ENCODE data around the gene ACKR2.

The ACKR2 gene

DNA sequence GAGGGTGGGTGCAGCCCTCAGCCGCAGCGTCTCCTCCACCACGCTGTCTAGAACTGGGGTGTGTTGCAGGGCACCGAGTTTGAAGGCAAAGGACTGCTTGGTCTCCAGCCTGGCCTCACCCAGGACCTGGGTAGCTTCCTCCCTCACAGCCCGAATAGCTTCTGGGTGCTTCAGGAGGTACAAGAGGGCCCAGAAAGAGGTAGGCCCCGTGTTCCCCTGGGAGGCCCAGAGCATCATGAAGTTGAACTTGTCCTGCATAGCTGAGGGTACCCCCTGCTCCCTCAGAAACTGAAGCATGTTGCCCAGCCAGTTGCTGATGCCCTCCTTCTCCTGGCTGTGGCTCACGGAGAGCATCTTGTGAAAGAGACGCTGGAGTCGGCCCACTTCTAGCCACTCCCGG, 65.5 kb downstream of the ACKR2 start:
- Histone ChIP-seq H3K36me3 (ENCODE audit: control insufficient read depth in 1 of 2, insufficient read depth in 2 of 2, low read length in 2 of 2) (peaks cover 0 to under 1% of the 10 kb centered on the region in 2 experiments), H3K4me3 (ENCODE audit: low read depth, low read length) (peak overlapping the region; percentile 11), H3K9ac (ENCODE audit: low read length) (no peak overlapping the region), H3K4me2 (ENCODE audit: low read length) (no peak overlapping the region), H2BK120ac (ENCODE audit: insufficient read depth, low read length, poor library complexity) (no peak overlapping the region), H3K18ac (ENCODE audit: low read length) (no peak overlapping the region), H3K27me3 (ENCODE audit: insufficient read depth, low read length) (no peaks in the 10 kb centered on the region), H3K14ac (ENCODE audit: low read length) (no peak overlapping the region), H3K23ac (ENCODE audit: low read length) (no peak overlapping the region), H3K79me1 (ENCODE audit: low read length) (no peaks in the 10 kb centered on the region), H2AFZ (ENCODE audit: insufficient read depth, low read length, poor library complexity) (no peak overlapping the region), H3K79me2 (ENCODE audit: control insufficient read depth, insufficient read depth, low read length, poor library complexity) (no peaks in the 10 kb centered on the region), H2AK5ac (ENCODE audit: low read length) (no peak overlapping the region), H4K8ac (ENCODE audit: low read depth, low read length) (no peak overlapping the region), H2BK12ac (ENCODE audit: low read length) (no peak overlapping the region), H2BK5ac (ENCODE audit: low read depth, low read length, poor library complexity) (no peak overlapping the region), H4K12ac (ENCODE audit: low read depth, low read length) (no peak overlapping the region), H3K4ac (ENCODE audit: low read depth, low read length) (no peak overlapping the region), H3K9me3 (ENCODE audit: insufficient read depth, low read depth, low read length) (no peaks in the 10 kb centered on the region), H4K91ac (ENCODE audit: low read depth, low read length) (no peak overlapping the region), H3K27ac (ENCODE audit: low read depth, low read length) (no peak overlapping the region), H3K4me1 (ENCODE audit: control insufficient read depth in 1 of 2, insufficient read depth in 2 of 2, low read length in 2 of 2) (no peaks in the 10 kb centered on the region)
- DNase-seq = no peak
- WGBS (ENCODE audit: extremely low coverage, insufficient coverage, insufficient read length) = no CpG with 5 or more reads among the region's 10 CpGs

DNA sequence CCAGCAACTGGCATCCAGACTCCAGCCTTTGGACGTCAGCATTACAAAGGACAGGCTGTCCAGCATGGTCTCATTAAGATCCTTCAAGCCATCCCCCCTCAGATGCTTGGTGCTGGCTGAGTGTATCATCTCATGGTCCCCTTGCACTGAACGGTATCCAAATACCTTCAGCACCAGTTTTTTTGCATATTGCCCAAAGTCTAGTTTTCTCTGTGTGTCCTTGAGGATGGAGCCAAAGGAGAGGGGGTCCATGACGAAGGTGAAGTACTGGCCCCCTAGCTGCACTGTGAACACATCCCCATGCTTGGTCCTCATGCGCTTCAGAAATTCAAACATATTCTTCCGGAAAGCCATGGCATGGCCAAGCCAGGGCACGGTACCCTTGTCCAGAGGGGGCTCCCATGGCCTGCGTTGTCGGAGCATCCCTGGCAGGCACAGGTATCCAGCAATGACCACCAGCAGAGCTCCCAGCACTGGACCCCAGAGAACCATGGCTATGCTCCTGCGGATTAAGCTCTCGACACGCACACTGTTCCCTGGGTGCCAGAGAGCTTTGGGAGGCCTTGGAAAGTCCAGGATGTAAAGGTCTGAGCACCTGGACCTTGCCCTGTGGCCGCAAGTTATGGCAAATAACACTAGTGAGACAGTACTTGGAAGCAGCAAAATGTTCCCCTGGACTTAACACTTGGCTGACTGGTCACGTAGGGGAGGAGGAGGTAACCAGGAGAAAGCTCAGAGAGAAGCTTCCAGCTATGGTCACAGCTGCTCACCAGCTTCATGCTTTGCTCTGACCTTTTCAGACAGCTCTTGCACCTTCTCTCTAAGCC, 66.3 kb downstream of the ACKR2 start, which contains the start of gene CYP8B1:
Gene CYP8B1, minus strand, starts transcription at position 555 of the 827 bp plus-strand sequence. Its CDS starts 63 bp downstream, at position 492.
- Histone ChIP-seq H2AK5ac (ENCODE audit: low read length) (no peak within 1 kb of the TSS), H3K23ac (ENCODE audit: low read length) (no peak within 1 kb of the TSS), H3K9ac (ENCODE audit: low read length) (no peak within 1 kb of the TSS), H3K18ac (ENCODE audit: low read length) (no peak within 1 kb of the TSS), H3K9me3 (ENCODE audit: insufficient read depth, low read depth, low read length) (no peaks in the 10 kb centered on the region), H3K27ac (ENCODE audit: low read depth, low read length) (no peak within 1 kb of the TSS), H3K36me3 (ENCODE audit: control insufficient read depth in 1 of 2, insufficient read depth in 2 of 2, low read length in 2 of 2) (no peaks in the 10 kb centered on the region), H2AFZ (ENCODE audit: insufficient read depth, low read length, poor library complexity) (no peak within 1 kb of the TSS), H2BK5ac (ENCODE audit: low read depth, low read length, poor library complexity) (no peak within 1 kb of the TSS), H3K4ac (ENCODE audit: low read depth, low read length) (no peak within 1 kb of the TSS), H3K14ac (ENCODE audit: low read length) (no peak within 1 kb of the TSS), H3K79me1 (ENCODE audit: low read length) (peaks cover 1% of the 10 kb centered on the region), H4K12ac (ENCODE audit: low read depth, low read length) (no peak within 1 kb of the TSS), H3K4me3 (ENCODE audit: low read depth, low read length) (no peak within 1 kb of the TSS), H3K4me2 (ENCODE audit: low read length) (no peak within 1 kb of the TSS), H3K27me3 (ENCODE audit: insufficient read depth, low read length) (no peaks in the 10 kb centered on the region), H4K8ac (ENCODE audit: low read depth, low read length) (no peak within 1 kb of the TSS), H3K4me1 (ENCODE audit: control insufficient read depth in 1 of 2, insufficient read depth in 2 of 2, low read length in 2 of 2) (peaks cover 3% of the 10 kb centered on the region in 2 experiments), H3K79me2 (ENCODE audit: control insufficient read depth, insufficient read depth, low read length, poor library complexity) (peaks cover under 1% of the 10 kb centered on the region), H4K91ac (ENCODE audit: low read depth, low read length) (no peak within 1 kb of the TSS), H2BK12ac (ENCODE audit: low read length) (no peak within 1 kb of the TSS), H2BK120ac (ENCODE audit: insufficient read depth, low read length, poor library complexity) (no peak within 1 kb of the TSS)
- WGBS (ENCODE audit: extremely low coverage, insufficient coverage, insufficient read length) = no CpG with 5 or more reads among the region's 13 CpGs
- no peak for DNase-seq

DNA sequence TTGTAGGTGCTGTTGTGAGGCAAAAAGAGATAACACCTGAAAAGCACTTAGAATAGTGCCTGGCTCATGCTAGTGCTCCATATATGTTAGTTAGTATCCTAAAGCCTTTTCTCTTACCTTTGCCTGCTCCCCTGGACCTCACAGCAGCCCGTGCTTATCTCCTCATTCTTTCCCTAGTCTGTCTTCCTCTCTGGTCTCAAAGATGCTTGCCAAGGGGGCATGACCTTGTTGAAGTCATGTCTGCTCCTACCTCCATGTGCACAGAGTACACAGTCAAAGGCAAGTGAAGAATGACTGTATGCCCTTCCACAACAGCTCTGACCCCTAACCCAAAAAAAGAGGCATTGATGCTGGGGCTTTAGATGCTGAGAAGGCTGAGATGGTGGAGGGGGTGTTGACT, 67.2 kb downstream of the ACKR2 start:
- H2BK12ac ChIP-seq (ENCODE audit: low read length) = no peak overlapping the region
- H3K9ac ChIP-seq (ENCODE audit: low read length) = no peak overlapping the region
- no peaks in the 10 kb centered on the region for H3K9me3 ChIP-seq (ENCODE audit: insufficient read depth, low read depth, low read length)
- no peak overlapping the region for H3K23ac ChIP-seq (ENCODE audit: low read length)
- no peak overlapping the region for H4K12ac ChIP-seq (ENCODE audit: low read depth, low read length)
- no peak overlapping the region for H3K14ac ChIP-seq (ENCODE audit: low read length)
- no peak for DNase-seq
- H4K91ac ChIP-seq (ENCODE audit: low read depth, low read length) = no peak overlapping the region
- no peak overlapping the region for H3K18ac ChIP-seq (ENCODE audit: low read length)
- no peak overlapping the region for H2AFZ ChIP-seq (ENCODE audit: insufficient read depth, low read length, poor library complexity)
- H3K27me3 ChIP-seq (ENCODE audit: insufficient read depth, low read length) = no peaks in the 10 kb centered on the region
- peaks cover 6% of the 10 kb centered on the region for H3K79me2 ChIP-seq (ENCODE audit: control insufficient read depth, insufficient read depth, low read length, poor library complexity)
- H2AK5ac ChIP-seq (ENCODE audit: low read length) = no peak overlapping the region
- no peaks in the 10 kb centered on the region for H3K36me3 ChIP-seq (ENCODE audit: control insufficient read depth in 1 of 2, insufficient read depth in 2 of 2, low read length in 2 of 2)
- no CpG with 5 or more reads among the region's 1 CpG for WGBS (ENCODE audit: extremely low coverage, insufficient coverage, insufficient read length)
- H2BK5ac ChIP-seq (ENCODE audit: low read depth, low read length, poor library complexity) = no peak overlapping the region
- no peak overlapping the region for H3K4me2 ChIP-seq (ENCODE audit: low read length)
- no peak overlapping the region for H4K8ac ChIP-seq (ENCODE audit: low read depth, low read length)
- H2BK120ac ChIP-seq (ENCODE audit: insufficient read depth, low read length, poor library complexity) = no peak overlapping the region
- no peak overlapping the region for H3K27ac ChIP-seq (ENCODE audit: low read depth, low read length)
- no peak overlapping the region for H3K4ac ChIP-seq (ENCODE audit: low read depth, low read length)
- peaks cover 5 to 8% of the 10 kb centered on the region in 2 experiments for H3K4me1 ChIP-seq (ENCODE audit: control insufficient read depth in 1 of 2, insufficient read depth in 2 of 2, low read length in 2 of 2)
- no peak overlapping the region for H3K4me3 ChIP-seq (ENCODE audit: low read depth, low read length)
- peaks cover 6% of the 10 kb centered on the region for H3K79me1 ChIP-seq (ENCODE audit: low read length)

DNA sequence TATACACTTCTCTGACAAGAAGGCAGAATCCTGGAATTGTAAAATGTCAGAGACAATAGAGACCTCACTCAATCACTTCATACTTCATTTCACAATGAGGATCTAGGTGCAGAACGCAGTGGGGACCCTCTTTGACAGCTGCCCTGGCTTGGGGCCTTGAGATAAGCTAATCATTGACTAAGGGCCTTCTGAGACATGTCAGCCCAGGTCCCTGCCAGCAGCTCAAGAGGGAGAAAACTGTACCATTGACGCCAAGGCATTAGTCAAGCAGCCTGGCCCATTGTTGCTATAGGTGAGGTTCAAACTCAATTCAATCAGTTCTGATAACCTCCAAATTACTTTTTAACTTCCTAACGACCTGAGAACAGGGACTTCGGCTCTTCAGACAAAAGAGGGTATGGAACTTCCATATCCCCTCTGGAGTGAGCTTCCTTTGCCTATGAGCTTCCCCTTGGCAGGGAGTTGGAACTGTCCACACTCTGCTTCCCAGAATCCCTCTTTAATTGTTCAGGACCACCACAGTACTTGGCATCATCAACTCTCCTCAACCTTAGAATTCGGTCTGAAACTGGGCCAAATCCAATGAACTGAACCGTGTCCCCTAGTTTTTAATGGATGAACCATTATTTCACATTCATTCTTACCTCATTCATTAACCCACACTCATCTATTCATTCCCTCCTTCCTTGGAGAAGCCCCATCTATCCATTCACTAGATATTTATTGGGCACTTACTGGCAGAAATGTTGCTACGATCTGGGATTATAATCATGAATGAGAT, 67.9 kb downstream of the ACKR2 start:
- no peaks in the 10 kb centered on the region for H3K27me3 ChIP-seq (ENCODE audit: insufficient read depth, low read length)
- H3K4me2 ChIP-seq (ENCODE audit: low read length) = no peak overlapping the region
- no peak overlapping the region for H2BK120ac ChIP-seq (ENCODE audit: insufficient read depth, low read length, poor library complexity)
- no peak overlapping the region for H3K23ac ChIP-seq (ENCODE audit: low read length)
- no peaks in the 10 kb centered on the region for H3K36me3 ChIP-seq (ENCODE audit: control insufficient read depth in 1 of 2, insufficient read depth in 2 of 2, low read length in 2 of 2)
- H3K9me3 ChIP-seq (ENCODE audit: insufficient read depth, low read depth, low read length) = no peaks in the 10 kb centered on the region
- H2AK5ac ChIP-seq (ENCODE audit: low read length) = no peak overlapping the region
- no peak overlapping the region for H3K18ac ChIP-seq (ENCODE audit: low read length)
- peaks cover 5 to 8% of the 10 kb centered on the region in 2 experiments for H3K4me1 ChIP-seq (ENCODE audit: control insufficient read depth in 1 of 2, insufficient read depth in 2 of 2, low read length in 2 of 2)
- no peak overlapping the region for H3K9ac ChIP-seq (ENCODE audit: low read length)
- no peak overlapping the region for H3K14ac ChIP-seq (ENCODE audit: low read length)
- H3K4me3 ChIP-seq (ENCODE audit: low read depth, low read length) = no peak overlapping the region
- H3K79me2 ChIP-seq (ENCODE audit: control insufficient read depth, insufficient read depth, low read length, poor library complexity) = peaks cover 6% of the 10 kb centered on the region
- no peak for DNase-seq
- H4K91ac ChIP-seq (ENCODE audit: low read depth, low read length) = no peak overlapping the region
- H3K79me1 ChIP-seq (ENCODE audit: low read length) = peaks cover 6% of the 10 kb centered on the region
- WGBS (ENCODE audit: extremely low coverage, insufficient coverage, insufficient read length) = no CpG with 5 or more reads among the region's 7 CpGs
- H2BK12ac ChIP-seq (ENCODE audit: low read length) = no peak overlapping the region
- H3K4ac ChIP-seq (ENCODE audit: low read depth, low read length) = no peak overlapping the region
- no peak overlapping the region for H3K27ac ChIP-seq (ENCODE audit: low read depth, low read length)
- H4K8ac ChIP-seq (ENCODE audit: low read depth, low read length) = no peak overlapping the region
- H4K12ac ChIP-seq (ENCODE audit: low read depth, low read length) = no peak overlapping the region
- no peak overlapping the region for H2AFZ ChIP-seq (ENCODE audit: insufficient read depth, low read length, poor library complexity)
- H2BK5ac ChIP-seq (ENCODE audit: low read depth, low read length, poor library complexity) = no peak overlapping the region
